ENCODE data around the gene MBNL2. TPM values are rescaled to one million over a fixed set of nuclear protein-coding genes. Genes with fewer than 3 reads are reported as not detected.
A peak's percentile ranks its signal among the peaks of the same experiment; 100 is the strongest.

The MBNL2 gene
- total RNA-seq, 3 donors from 2014 or later = 68.5 to 131 (median 120) TPM

DNA sequence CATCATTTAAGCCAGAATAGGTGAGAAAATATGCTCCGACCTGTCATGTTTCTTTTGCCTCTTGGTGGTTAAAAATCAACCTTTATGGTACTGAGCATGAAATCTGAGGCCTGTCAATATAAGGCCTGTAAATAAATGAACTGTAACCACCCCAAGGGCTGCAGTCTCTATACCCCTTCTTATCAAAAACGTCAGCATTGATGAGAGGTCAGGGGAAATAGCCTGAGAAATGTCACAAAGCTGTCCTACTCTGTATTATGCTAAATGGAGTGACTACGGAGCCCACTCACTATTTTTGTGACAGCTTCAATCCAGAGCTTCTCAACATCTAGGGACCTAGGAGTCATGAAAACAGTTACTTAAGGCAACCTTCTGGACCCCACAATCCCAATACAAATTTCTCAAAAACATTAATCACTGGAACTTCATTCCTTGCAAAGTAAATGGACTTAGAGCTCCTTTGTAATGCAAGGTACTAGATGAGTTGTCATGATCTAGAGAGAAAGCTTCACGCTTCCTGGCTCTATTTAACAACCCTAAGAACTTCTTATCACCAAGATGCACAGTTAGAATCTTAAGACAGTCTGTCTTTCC lies 209.1 kb downstream of the MBNL2 start:
- intact Hi-C loops (cut with DNase I; ENCODE audit: low total_unique reads) = no loop called here
- H3K27ac ChIP-seq = no peak overlapping the region
- no peaks in the 10 kb centered on the region for H3K9me3 ChIP-seq

DNA sequence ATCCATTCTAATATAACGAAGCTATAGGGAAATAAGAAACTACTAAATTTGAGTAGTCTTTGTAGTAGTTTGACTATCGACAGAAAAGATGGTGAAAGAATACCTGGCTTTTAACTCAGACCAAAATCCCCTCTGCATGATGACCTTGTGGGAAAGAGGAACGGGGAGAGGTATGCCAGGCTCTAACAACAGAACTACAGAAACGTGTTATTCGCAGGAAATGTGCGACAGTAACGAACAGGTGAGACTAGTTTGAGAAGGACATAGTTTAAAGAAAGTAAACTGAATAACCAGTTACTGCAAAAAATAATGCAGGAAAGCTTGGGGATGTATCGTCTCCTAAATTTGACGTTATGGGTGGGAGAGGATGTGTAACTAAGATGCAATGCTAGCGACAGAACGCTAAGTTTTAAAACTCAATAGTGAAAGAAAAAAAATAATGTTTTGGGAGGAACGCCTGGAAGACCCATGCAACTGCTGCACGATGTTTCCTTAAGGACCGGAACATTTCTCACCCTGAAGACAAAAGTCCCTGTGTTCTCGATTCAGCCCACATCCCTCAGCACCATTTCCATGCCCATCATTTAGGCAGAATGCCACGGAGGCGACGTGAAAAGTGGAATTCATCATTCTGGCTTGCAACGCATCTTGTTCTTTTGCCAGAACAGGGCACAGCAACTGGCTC lies 210.2 kb downstream of the MBNL2 start:
- intact Hi-C loops (cut with DNase I; ENCODE audit: low total_unique reads) = no loop called here
- no peak for DNase-seq (ENCODE audit: low spot score in 2 of 2)
- TF ChIP-seq, protein P1, sequence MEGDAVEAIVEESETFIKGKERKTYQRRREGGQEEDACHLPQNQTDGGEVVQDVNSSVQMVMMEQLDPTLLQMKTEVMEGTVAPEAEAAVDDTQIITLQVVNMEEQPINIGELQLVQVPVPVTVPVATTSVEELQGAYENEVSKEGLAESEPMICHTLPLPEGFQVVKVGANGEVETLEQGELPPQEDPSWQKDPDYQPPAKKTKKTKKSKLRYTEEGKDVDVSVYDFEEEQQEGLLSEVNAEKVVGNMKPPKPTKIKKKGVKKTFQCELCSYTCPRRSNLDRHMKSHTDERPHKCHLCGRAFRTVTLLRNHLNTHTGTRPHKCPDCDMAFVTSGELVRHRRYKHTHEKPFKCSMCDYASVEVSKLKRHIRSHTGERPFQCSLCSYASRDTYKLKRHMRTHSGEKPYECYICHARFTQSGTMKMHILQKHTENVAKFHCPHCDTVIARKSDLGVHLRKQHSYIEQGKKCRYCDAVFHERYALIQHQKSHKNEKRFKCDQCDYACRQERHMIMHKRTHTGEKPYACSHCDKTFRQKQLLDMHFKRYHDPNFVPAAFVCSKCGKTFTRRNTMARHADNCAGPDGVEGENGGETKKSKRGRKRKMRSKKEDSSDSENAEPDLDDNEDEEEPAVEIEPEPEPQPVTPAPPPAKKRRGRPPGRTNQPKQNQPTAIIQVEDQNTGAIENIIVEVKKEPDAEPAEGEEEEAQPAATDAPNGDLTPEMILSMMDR (IDR thresholded peaks at IDR 0.05) = no peak
- TF ChIP-seq POLR2A (IDR thresholded peaks at IDR 0.05) = no peak
- TF ChIP-seq POLR2AphosphoS5 (IDR thresholded peaks at IDR 0.05) = no peak
- Histone ChIP-seq H3K36me3 (no peaks in the 10 kb centered on the region), H3K4me3 (peak overlapping the region; percentile 81 to 88 (median 87)), H3K27me3 (no peaks in the 10 kb centered on the region), H3K4me1 (no peaks in the 10 kb centered on the region), H3K27ac (peak overlapping the region; percentile 99), H3K9me3 (no peaks in the 10 kb centered on the region)

More for the DNA sequence above, 209.1 kb downstream of the MBNL2 start:
- no peak overlapping the region for H3K4me3 ChIP-seq
- TF ChIP-seq, protein P1 (IDR thresholded peaks at IDR 0.05) = no peak
- no peak for TF ChIP-seq POLR2A (IDR thresholded peaks at IDR 0.05)
- no peak for TF ChIP-seq POLR2AphosphoS5 (IDR thresholded peaks at IDR 0.05)
- H3K36me3 ChIP-seq = no peaks in the 10 kb centered on the region
- DNase-seq (ENCODE audit: low spot score in 2 of 2) = no peak
- H3K4me1 ChIP-seq = no peaks in the 10 kb centered on the region
- H3K27me3 ChIP-seq = no peaks in the 10 kb centered on the region

- Histone ChIP-seq H3K4me1 (peaks cover 0 to 4% of the 10 kb centered on the region in 2 donors), H3K9me3 (no peaks in the 10 kb centered on the region), H3K4me3 (peak overlapping the region; percentile 81 to 88 (median 87)), H3K36me3 (no peaks in the 10 kb centered on the region), H3K27me3 (no peaks in the 10 kb centered on the region), H3K27ac (peak overlapping the region; percentile 99)
- TF ChIP-seq, protein P1 (IDR thresholded peaks at IDR 0.05) = peak in 1 of 3 donors; percentile 30
- TF ChIP-seq POLR2A (IDR thresholded peaks at IDR 0.05) (peak; percentile 22), POLR2AphosphoS5 (IDR thresholded peaks at IDR 0.05) (peak; percentile 56 to 86 (median 84))
- intact Hi-C loops (cut with DNase I; ENCODE audit: low total_unique reads) = no loop called here
- peak; percentile 98 to 100 for DNase-seq (ENCODE audit: low spot score in 2 of 2)
These were observed 211.0 kb downstream of the MBNL2 start for GRCh38 chr13:97432917-97433726.

DNA sequence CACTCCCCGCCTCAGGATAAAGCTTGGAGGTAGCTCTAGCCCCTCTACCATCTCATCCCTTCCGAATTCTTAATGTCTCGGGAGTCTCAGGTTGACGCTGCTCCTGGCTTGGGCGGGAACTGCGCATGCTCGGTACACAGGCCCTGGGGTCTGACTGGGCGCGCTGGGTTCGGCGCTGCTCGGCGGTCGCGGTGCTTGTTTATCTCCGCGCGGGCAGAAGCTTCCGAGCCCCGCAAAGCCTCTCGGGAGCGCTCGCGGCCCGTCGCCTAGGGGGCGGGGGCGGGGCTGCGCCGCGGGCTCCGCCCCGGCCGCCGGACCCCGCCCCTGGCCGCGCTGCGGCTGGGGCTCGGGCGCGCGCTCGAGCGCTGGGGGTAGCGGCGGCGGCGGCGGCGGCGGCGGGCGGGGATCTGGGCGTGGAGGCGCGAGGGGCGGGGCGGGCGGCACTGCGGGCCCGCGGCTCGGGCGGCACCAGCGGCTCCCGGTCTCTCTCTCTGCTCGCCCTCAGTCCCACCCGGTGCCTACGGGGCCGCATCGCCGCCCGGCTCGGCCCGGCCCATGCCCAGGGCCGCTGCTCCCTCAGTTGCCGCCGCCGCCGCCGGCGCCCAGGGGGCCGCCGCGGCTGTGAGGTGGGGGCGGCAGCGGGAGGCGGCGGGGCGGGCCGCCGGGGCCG lies 211.7 kb downstream of the MBNL2 start, which contains the start of gene RAP2A:
TSS of gene RAP2A (plus strand) at position 443 of the 670 bp plus-strand sequence. CDS start 302 bp downstream, outside the sequence.
- Histone ChIP-seq H3K27me3 (no peaks in the 10 kb centered on the region), H3K9me3 (no peaks in the 10 kb centered on the region), H3K4me1 (peaks cover 0 to 5% of the 10 kb centered on the region in 2 donors), H3K36me3 (no peaks in the 10 kb centered on the region), H3K27ac (peak within 1 kb of the TSS; percentile 99), H3K4me3 (peak within 1 kb of the TSS; percentile 81 to 88 (median 87))
- TF ChIP-seq POLR2AphosphoS5 (IDR thresholded peaks at IDR 0.05) = peak; percentile 72 to 79 (median 76)
- peak; percentile 38 for TF ChIP-seq POLR2A (IDR thresholded peaks at IDR 0.05)
- TF ChIP-seq, protein P1 (IDR thresholded peaks at IDR 0.05) = no peak
- intact Hi-C loops (cut with DNase I; ENCODE audit: low total_unique reads) = no loop called here
- peak; percentile 82 for DNase-seq (ENCODE audit: low spot score in 2 of 2)

Data from breast epithelium (tissue), 4 donors.